Measurements from ENCODE around the gene ATP6V1C2. TPM values are rescaled to one million over a fixed set of nuclear protein-coding genes. Genes with fewer than 3 reads are reported as not detected.

ATP6V1C2 gene
- total and polyA plus RNA-seq, 4 donors: 0.55 to 2.5 (median 1.0) TPM

- Histone ChIP-seq H3K4me1 (ENCODE audit: control insufficient read depth in 5 of 5, insufficient read depth in 5 of 5, low read length in 5 of 5) (peaks cover 0 to 4% (median 0%) of the 10 kb centered on the region in 5 donors), H3K9me3 (ENCODE audit: control insufficient read depth in 4 of 4, insufficient read depth in 3 of 4, low read length in 3 of 4) (no peaks in the 10 kb centered on the region), H3K9ac (ENCODE audit: insufficient read depth in 1 of 2, low read length in 2 of 2) (no peak overlapping the region), H3K4me3 (no peak overlapping the region), H3K36me3 (ENCODE audit: control insufficient read depth in 4 of 4, insufficient read depth in 4 of 4, low read length in 4 of 4) (no peaks in the 10 kb centered on the region), H3K27me3 (ENCODE audit: control insufficient read depth in 3 of 3, insufficient read depth in 3 of 3, low read length in 2 of 3) (peaks cover 0 to 3% (median 0%) of the 10 kb centered on the region in 3 donors), H3K27ac (ENCODE audit: low read depth in 1 of 2, low read length in 1 of 2) (no peak overlapping the region)
- DNase-seq (no peak), ATAC-seq (ENCODE audit: insufficient read depth, low FRiP score) (no peak)
- 87 to 90% methylated on average over 13 of the region's 13 CpGs for WGBS, 2 donors
- no peak for TF ChIP-seq CTCF (IDR thresholded peaks at IDR 0.05; ENCODE audit: control extremely low read depth, extremely low read depth)
Observed at GRCh38 chr2:10760794-10761504, 39.5 kb downstream of the ATP6V1C2 start.

- Histone ChIP-seq H3K27ac (ENCODE audit: low read depth in 1 of 2, low read length in 1 of 2) (no peak overlapping the region), H3K9ac (ENCODE audit: insufficient read depth in 1 of 2, low read length in 2 of 2) (no peak overlapping the region), H3K4me1 (ENCODE audit: control insufficient read depth in 5 of 5, insufficient read depth in 5 of 5, low read length in 5 of 5) (peaks cover 0 to 4% (median 0%) of the 10 kb centered on the region in 5 donors), H3K36me3 (ENCODE audit: control insufficient read depth in 4 of 4, insufficient read depth in 4 of 4, low read length in 4 of 4) (no peaks in the 10 kb centered on the region), H3K4me3 (no peak overlapping the region), H3K27me3 (ENCODE audit: control insufficient read depth in 3 of 3, insufficient read depth in 3 of 3, low read length in 2 of 3) (peaks cover 0 to 3% (median 0%) of the 10 kb centered on the region in 3 donors), H3K9me3 (ENCODE audit: control insufficient read depth in 4 of 4, insufficient read depth in 3 of 4, low read length in 3 of 4) (no peaks in the 10 kb centered on the region)
- no peak for TF ChIP-seq CTCF (IDR thresholded peaks at IDR 0.05; ENCODE audit: control extremely low read depth, extremely low read depth)
- ATAC-seq (ENCODE audit: insufficient read depth, low FRiP score): no peak
- DNase-seq: no peak
- 89 to 91% methylated on average over 9 of the region's 9 CpGs for WGBS, 2 donors
Observed at GRCh38 chr2:10761591-10761990, 40.2 kb downstream of the ATP6V1C2 start.

GRCh38 chr2:10762651-10763460 is 41.4 kb downstream of the ATP6V1C2 start:
- Histone ChIP-seq H3K4me1 (ENCODE audit: control insufficient read depth in 5 of 5, insufficient read depth in 5 of 5, low read length in 5 of 5) (peaks cover 0 to 4% (median 0%) of the 10 kb centered on the region in 5 donors), H3K36me3 (ENCODE audit: control insufficient read depth in 4 of 4, insufficient read depth in 4 of 4, low read length in 4 of 4) (no peaks in the 10 kb centered on the region), H3K4me3 (no peak overlapping the region), H3K27me3 (ENCODE audit: control insufficient read depth in 3 of 3, insufficient read depth in 3 of 3, low read length in 2 of 3) (peaks cover 0 to 3% (median 0%) of the 10 kb centered on the region in 3 donors), H3K9me3 (ENCODE audit: control insufficient read depth in 4 of 4, insufficient read depth in 3 of 4, low read length in 3 of 4) (no peaks in the 10 kb centered on the region), H3K27ac (ENCODE audit: low read depth in 1 of 2, low read length in 1 of 2) (no peak overlapping the region), H3K9ac (ENCODE audit: insufficient read depth in 1 of 2, low read length in 2 of 2) (no peak overlapping the region)
- 55 to 61% methylated on average over 24 to 25 of the region's 25 CpGs for WGBS, 2 donors
- DNase-seq (peak in 1 of 3 donors; percentile 16), ATAC-seq (ENCODE audit: insufficient read depth, low FRiP score) (no peak)
- TF ChIP-seq CTCF (IDR thresholded peaks at IDR 0.05; ENCODE audit: control extremely low read depth, extremely low read depth): no peak
